ENCODE results near the gene WDR33. TPM values are rescaled to one million over a fixed set of nuclear protein-coding genes. Genes with fewer than 3 reads are reported as not detected.

Gene WDR33
- total and polyA plus RNA-seq, 8 donors = 7.9 to 99.9 (median 20.3) TPM

DNA sequence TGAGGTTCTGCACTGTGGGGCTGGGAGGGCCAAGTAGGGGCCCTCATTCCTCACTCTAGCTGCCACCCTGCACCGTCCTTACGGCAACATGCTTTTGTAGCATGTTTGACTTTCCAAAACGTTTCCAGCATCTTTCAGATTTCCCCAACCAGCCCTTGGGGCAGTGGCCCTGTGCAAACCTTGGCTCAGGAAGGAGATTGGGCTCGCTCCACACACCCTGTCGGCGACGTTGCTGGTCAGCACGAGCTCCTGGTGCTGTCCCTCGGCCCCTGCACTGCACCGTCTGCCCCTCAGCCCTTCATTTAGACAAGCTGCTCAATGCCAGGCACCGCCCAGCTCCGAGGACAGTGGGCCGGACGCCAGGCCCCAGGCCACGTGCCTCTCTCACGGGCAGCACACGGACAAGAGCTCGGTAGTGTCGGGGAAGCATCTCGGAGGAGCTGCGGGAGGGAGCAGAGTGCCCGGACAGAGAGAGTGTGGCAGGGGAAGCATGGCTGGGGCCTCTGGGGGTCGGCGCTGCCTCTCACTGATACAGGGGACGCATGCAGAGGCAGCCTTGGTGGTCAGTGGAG, 158.1 kb downstream of the WDR33 start:
- Histone ChIP-seq H3K36me3 (peaks cover 0 to 27% (median 8%) of the 10 kb centered on the region in 4 donors), H3K9me3 (no peaks in the 10 kb centered on the region), H3K4me1 (peaks cover 16 to 93% (median 61%) of the 10 kb centered on the region in 4 donors), H3K27ac (peak overlapping the region in 4 of 5 donors; percentile 42 to 90 (median 83)), H3K4me3 (no peak overlapping the region), H3K27me3 (no peaks in the 10 kb centered on the region)
- 67 to 77% (median 75%) methylated on average over 23 to 25 of the region's 25 CpGs for WGBS, 5 donors
- intact Hi-C loops (cut with DNase I; ENCODE audit: low total_unique reads) = no loop called here
- DNase-seq = no peak
- TF ChIP-seq, protein P1, sequence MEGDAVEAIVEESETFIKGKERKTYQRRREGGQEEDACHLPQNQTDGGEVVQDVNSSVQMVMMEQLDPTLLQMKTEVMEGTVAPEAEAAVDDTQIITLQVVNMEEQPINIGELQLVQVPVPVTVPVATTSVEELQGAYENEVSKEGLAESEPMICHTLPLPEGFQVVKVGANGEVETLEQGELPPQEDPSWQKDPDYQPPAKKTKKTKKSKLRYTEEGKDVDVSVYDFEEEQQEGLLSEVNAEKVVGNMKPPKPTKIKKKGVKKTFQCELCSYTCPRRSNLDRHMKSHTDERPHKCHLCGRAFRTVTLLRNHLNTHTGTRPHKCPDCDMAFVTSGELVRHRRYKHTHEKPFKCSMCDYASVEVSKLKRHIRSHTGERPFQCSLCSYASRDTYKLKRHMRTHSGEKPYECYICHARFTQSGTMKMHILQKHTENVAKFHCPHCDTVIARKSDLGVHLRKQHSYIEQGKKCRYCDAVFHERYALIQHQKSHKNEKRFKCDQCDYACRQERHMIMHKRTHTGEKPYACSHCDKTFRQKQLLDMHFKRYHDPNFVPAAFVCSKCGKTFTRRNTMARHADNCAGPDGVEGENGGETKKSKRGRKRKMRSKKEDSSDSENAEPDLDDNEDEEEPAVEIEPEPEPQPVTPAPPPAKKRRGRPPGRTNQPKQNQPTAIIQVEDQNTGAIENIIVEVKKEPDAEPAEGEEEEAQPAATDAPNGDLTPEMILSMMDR (IDR thresholded peaks at IDR 0.05) = no peak
- TF ChIP-seq POLR2AphosphoS5 (IDR thresholded peaks at IDR 0.05) (no peak), EP300 (IDR thresholded peaks at IDR 0.05) (no peak), POLR2A (IDR thresholded peaks at IDR 0.05) (no peak)

DNA sequence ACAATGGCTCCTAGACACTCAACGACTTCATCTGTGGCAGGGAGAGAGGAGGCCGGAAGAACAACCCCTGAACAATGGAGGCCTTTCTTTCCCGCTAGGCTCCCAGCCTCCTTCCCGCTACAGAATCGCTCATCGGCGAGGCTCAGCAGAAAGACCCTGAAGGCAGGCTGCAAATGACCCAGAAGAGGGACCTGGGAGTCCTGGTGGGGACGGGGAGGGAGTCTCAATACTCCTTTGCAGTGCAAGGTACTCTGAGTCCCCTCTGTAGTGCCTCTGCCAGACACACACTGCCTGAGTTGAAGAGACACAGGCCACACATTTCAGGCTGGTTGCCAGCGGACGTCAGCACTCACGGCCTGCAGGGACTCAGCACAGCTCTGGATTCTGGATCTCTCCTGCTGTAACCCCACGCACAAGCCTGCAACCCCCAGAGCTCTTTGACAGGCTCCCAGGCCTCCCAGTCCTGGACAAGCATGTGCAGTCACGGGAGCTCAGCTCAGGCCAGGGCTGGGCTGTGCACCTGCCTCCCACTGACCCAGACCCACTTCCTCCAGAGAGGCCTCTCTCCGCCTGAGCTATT, 158.9 kb downstream of the WDR33 start:
- TF ChIP-seq POLR2A (IDR thresholded peaks at IDR 0.05) (no peak), POLR2AphosphoS5 (IDR thresholded peaks at IDR 0.05) (peak; percentile 61 to 86 (median 67)), EP300 (IDR thresholded peaks at IDR 0.05) (peak; percentile 96)
- Histone ChIP-seq H3K9me3 (no peaks in the 10 kb centered on the region), H3K4me1 (peaks cover 16 to 96% (median 61%) of the 10 kb centered on the region in 4 donors), H3K36me3 (peaks cover 0 to 20% (median 5%) of the 10 kb centered on the region in 4 donors), H3K27me3 (no peaks in the 10 kb centered on the region), H3K27ac (peak overlapping the region in 4 of 5 donors; percentile 42 to 90 (median 83)), H3K4me3 (no peak overlapping the region)
- DNase-seq = peak in 1 of 2 donors; percentile 92
- WGBS, 5 donors = 58 to 76% (median 70%) methylated on average over 12 to 14 of the region's 14 CpGs
- intact Hi-C loops (cut with DNase I; ENCODE audit: low total_unique reads) = no loop called here

DNA sequence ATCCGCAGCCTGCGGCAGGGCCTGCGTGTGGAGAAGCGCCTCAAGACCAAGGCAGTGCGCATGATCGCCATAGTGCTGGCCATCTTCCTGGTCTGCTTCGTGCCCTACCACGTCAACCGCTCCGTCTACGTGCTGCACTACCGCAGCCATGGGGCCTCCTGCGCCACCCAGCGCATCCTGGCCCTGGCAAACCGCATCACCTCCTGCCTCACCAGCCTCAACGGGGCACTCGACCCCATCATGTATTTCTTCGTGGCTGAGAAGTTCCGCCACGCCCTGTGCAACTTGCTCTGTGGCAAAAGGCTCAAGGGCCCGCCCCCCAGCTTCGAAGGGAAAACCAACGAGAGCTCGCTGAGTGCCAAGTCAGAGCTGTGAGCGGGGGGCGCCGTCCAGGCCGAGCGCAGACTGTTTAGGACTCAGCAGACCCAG, 159.6 kb downstream of the WDR33 start:
- Histone ChIP-seq H3K27me3 (no peaks in the 10 kb centered on the region), H3K9me3 (no peaks in the 10 kb centered on the region), H3K4me3 (no peak overlapping the region), H3K27ac (peak overlapping the region in 4 of 5 donors; percentile 15 to 90 (median 83)), H3K4me1 (peaks cover 16 to 96% (median 59%) of the 10 kb centered on the region in 4 donors), H3K36me3 (peaks cover 0 to 14% (median 4%) of the 10 kb centered on the region in 4 donors)
- no peak for DNase-seq
- TF ChIP-seq, protein P1 (IDR thresholded peaks at IDR 0.05) = no peak
- TF ChIP-seq POLR2A (IDR thresholded peaks at IDR 0.05) = no peak
- TF ChIP-seq EP300 (IDR thresholded peaks at IDR 0.05) = no peak
- no peak for TF ChIP-seq POLR2AphosphoS5 (IDR thresholded peaks at IDR 0.05)
- WGBS, 5 donors = 83 to 91% (median 90%) methylated on average over 27 to 29 of the region's 29 CpGs
- intact Hi-C loops (cut with DNase I; ENCODE audit: low total_unique reads) = no loop called here

Small RNA genes within 50 kb of the gene (small RNA-seq; reads per million reads assigned to genes)
- gene RF00017 = 0 reads per million in 4 donors
- 0 reads per million in 4 donors for gene RF00019
- gene RNU6-395P = 0 reads per million in 4 donors
- gene RNY4P7 = 0.38 to 1.9 (median 1.0) reads per million in 4 donors

Other genes with a start within 250 kb of the WDR33 start
- gene GPR17, start 165.0 kb downstream of the WDR33 start, total RNA-seq = not detected
- gene GPR17, start 165.0 kb downstream of the WDR33 start, polyA plus RNA-seq = under 1 TPM; 0.19 to 0.61 (median 0.25) TPM
- gene LIMS2, start 135.6 kb downstream of the WDR33 start, total RNA-seq = 10 to 100 TPM; 30.3 to 90.4 (median 52.5) TPM
- 10 to 100 TPM; 33.0 to 94.1 (median 66.6) TPM for gene LIMS2, start 135.6 kb downstream of the WDR33 start, polyA plus RNA-seq
- 10 to 100 TPM in 1 of 5 donors, 1 to 10 TPM in 4; 2.3 to 35.6 (median 7.2) TPM for gene SFT2D3, start 109.7 kb downstream of the WDR33 start, total RNA-seq
- gene SFT2D3, start 109.7 kb downstream of the WDR33 start, polyA plus RNA-seq = 1 to 10 TPM; 2.1 to 6.5 (median 3.1) TPM
- gene POLR2D, start 47.0 kb upstream of the WDR33 start, total RNA-seq = 10 to 100 TPM in 2 of 5 donors, 1 to 10 TPM in 3; 3.5 to 20.1 (median 8.7) TPM
- gene POLR2D, start 47.0 kb upstream of the WDR33 start, polyA plus RNA-seq = 10 to 100 TPM in 1 of 3 donors, 1 to 10 TPM in 2; 6.3 to 10.5 (median 7.9) TPM
- gene AMMECR1L, start 74.8 kb upstream of the WDR33 start, total RNA-seq = 10 to 100 TPM in 3 of 5 donors, 1 to 10 TPM in 2; 1.4 to 19.8 (median 14.3) TPM
- 1 to 10 TPM; 5.7 to 6.7 (median 6.4) TPM for gene AMMECR1L, start 74.8 kb upstream of the WDR33 start, polyA plus RNA-seq
- gene SAP130, start 216.9 kb upstream of the WDR33 start, total RNA-seq = 10 to 100 TPM in 2 of 5 donors, 1 to 10 TPM in 3; 4.8 to 42.0 (median 8.0) TPM
- 1 to 10 TPM; 5.1 to 7.6 (median 5.4) TPM for gene SAP130, start 216.9 kb upstream of the WDR33 start, polyA plus RNA-seq